Fibroblast of the aortic adventitia (primary cell): ENCODE data around the gene SLC2A9. TPM values are rescaled to one million over a fixed set of nuclear protein-coding genes. Genes with fewer than 3 reads are reported as not detected.
"Not testable (repeated sequence)": the region's sequence is repeated elsewhere in the genome, so short reads cannot be mapped to it uniquely, and the experiment has no call there.

ENCODE experiments used
- DNase-seq: peaks from one replicate; pipeline ENCODE4 v3.0.0-alpha.2; 2010; ENCODE audit warnings: low read depth
- H3K4me3 ChIP-seq: 2 replicates; pipeline ENCODE4 v1.5.1; 2011; ENCODE audit warnings: low read depth, mild to moderate bottlenecking, control low read depth, low read length, moderate library complexity
- small RNA-seq: library from RNA; depleted of rRNA; stranded (forward); fragments of <200 nt; gene quantifications from one replicate; pipeline ENCODE3, GENCODE V24; 2012
- total RNA-seq: library from RNA; depleted of rRNA; stranded (reverse); fragments of >200 nt; gene quantifications from 2 replicates; pipeline ENCODE4 v1.2.3, GENCODE V29; 2012; ENCODE audit warnings: low replicate concordance
- TF ChIP-seq, protein P1 (sequence below): IDR thresholded peaks from 2 replicates; pipeline ENCODE4 v1.5.1; 2011; ENCODE audit warnings: mild to moderate bottlenecking, low read length, control low read depth, inconsistent platforms; ENCODE audit not compliant: insufficient read depth

Gene SLC2A9
- total RNA-seq, 1 donor: 0.90 TPM

DNA sequence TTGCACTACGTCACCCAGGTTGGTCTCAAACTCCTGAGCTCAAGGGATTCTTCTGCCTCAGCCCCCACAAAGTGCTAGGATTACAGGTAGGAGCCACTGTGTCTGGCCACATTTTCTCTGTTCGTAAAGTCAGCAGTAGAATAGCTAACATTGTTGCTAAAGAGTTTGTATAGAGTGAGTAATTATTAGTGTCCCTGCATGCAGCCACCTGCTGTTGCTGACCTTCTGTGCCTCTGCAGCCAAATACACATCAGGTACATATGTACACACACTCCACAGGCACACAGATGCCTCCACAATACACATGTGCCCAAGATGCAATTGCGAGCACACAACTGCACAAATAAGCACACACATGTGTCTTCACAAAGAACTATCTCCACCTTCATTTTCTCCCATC lies 228.9 kb downstream of the SLC2A9 start:
- DNase-seq: no peak
- TF ChIP-seq, protein P1, sequence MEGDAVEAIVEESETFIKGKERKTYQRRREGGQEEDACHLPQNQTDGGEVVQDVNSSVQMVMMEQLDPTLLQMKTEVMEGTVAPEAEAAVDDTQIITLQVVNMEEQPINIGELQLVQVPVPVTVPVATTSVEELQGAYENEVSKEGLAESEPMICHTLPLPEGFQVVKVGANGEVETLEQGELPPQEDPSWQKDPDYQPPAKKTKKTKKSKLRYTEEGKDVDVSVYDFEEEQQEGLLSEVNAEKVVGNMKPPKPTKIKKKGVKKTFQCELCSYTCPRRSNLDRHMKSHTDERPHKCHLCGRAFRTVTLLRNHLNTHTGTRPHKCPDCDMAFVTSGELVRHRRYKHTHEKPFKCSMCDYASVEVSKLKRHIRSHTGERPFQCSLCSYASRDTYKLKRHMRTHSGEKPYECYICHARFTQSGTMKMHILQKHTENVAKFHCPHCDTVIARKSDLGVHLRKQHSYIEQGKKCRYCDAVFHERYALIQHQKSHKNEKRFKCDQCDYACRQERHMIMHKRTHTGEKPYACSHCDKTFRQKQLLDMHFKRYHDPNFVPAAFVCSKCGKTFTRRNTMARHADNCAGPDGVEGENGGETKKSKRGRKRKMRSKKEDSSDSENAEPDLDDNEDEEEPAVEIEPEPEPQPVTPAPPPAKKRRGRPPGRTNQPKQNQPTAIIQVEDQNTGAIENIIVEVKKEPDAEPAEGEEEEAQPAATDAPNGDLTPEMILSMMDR: no peak
- no peak overlapping the region for H3K4me3 ChIP-seq

GRCh38 chr4:9785891-9786290 lies 235.4 kb downstream of the SLC2A9 start:
- DNase-seq, H3K4me3 ChIP-seq: not testable (repeated sequence)

GRCh38 chr4:9782136-9782436 lies 239.2 kb downstream of the SLC2A9 start:
- no peak overlapping the region for H3K4me3 ChIP-seq
- no peak for DNase-seq
- TF ChIP-seq, protein P1: no peak

GRCh38 chr4:9781343-9782135 lies 239.8 kb downstream of the SLC2A9 start, which contains the start of gene DRD5:
Gene DRD5, plus strand, starts transcription at chr4:9781634. Its CDS starts 396 bp downstream, at chr4:9782030.
- no peak within 1 kb of the TSS for H3K4me3 ChIP-seq
- DNase-seq: no peak
- TF ChIP-seq, protein P1: no peak

Small RNA genes within 50 kb of the gene (small RNA-seq; reads per million reads assigned to genes)
- gene RNA5SP154: not detected

Other genes starting within 250 kb of the SLC2A9 start
- gene DRD5, start 239.9 kb downstream of the SLC2A9 start, total RNA-seq: not detected in 2 replicates
- gene WDR1, start 95.3 kb upstream of the SLC2A9 start, total RNA-seq: 75.7 and 228 TPM in 2 replicates